Mesothelial cell of epicardium (in vitro differentiated cells): ENCODE measurements around the gene HECW1. TPM values are rescaled to one million over a fixed set of nuclear protein-coding genes. Genes with fewer than 3 reads are reported as not detected.

Experiments
- DNase-seq, 2 experiments: peaks; one replicate each; pipeline ENCODE4 v3.0.0; 2021; ENCODE audit warnings: low spot score in 2 of 2; ENCODE audit not compliant: unreplicated experiment in 2 of 2
- H3K27ac Mint-ChIP-seq: 2 replicates; pipeline ENCODE4 v1.8.0; 2021; ENCODE audit warnings: mixed read lengths
- H3K27me3 Mint-ChIP-seq: 2 replicates; pipeline ENCODE4 v1.8.0; 2021; ENCODE audit warnings: low read depth, mixed read lengths
- H3K36me3 Mint-ChIP-seq: 2 replicates; pipeline ENCODE4 v1.8.0; 2021; ENCODE audit warnings: mixed read lengths
- H3K4me1 Mint-ChIP-seq: 2 replicates; pipeline ENCODE4 v1.8.0; 2021; ENCODE audit warnings: mixed read lengths
- H3K4me3 Mint-ChIP-seq: 2 replicates; pipeline ENCODE4 v1.8.0; 2021; ENCODE audit warnings: mild to moderate bottlenecking, moderate library complexity, mixed read lengths
- H3K9me3 Mint-ChIP-seq: 2 replicates; pipeline ENCODE4 v1.8.0; 2021; ENCODE audit warnings: mixed read lengths
- total RNA-seq: library from RNA; stranded (reverse); gene quantifications from 3 replicates; pipeline ENCODE4 v1.2.1, GENCODE V29; 2021
- TF ChIP-seq, protein P1 (sequence below): fragments of 200-600 bp; sonication (generic); IDR thresholded peaks from one replicate; pipeline ENCODE4 v1.5.0; 2021; ENCODE audit warnings: antibody characterized with exemption; ENCODE audit not compliant: unreplicated experiment

Gene HECW1
- total RNA-seq, 1 donor from 2014 or later: 1.4 TPM

- H3K4me1 Mint-ChIP-seq: no peaks in the 10 kb centered on the region
- TF ChIP-seq, protein P1, sequence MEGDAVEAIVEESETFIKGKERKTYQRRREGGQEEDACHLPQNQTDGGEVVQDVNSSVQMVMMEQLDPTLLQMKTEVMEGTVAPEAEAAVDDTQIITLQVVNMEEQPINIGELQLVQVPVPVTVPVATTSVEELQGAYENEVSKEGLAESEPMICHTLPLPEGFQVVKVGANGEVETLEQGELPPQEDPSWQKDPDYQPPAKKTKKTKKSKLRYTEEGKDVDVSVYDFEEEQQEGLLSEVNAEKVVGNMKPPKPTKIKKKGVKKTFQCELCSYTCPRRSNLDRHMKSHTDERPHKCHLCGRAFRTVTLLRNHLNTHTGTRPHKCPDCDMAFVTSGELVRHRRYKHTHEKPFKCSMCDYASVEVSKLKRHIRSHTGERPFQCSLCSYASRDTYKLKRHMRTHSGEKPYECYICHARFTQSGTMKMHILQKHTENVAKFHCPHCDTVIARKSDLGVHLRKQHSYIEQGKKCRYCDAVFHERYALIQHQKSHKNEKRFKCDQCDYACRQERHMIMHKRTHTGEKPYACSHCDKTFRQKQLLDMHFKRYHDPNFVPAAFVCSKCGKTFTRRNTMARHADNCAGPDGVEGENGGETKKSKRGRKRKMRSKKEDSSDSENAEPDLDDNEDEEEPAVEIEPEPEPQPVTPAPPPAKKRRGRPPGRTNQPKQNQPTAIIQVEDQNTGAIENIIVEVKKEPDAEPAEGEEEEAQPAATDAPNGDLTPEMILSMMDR: no peak
- no peak for DNase-seq
- no peaks in the 10 kb centered on the region for H3K36me3 Mint-ChIP-seq
- no peak overlapping the region for H3K4me3 Mint-ChIP-seq
- peaks cover 17% of the 10 kb centered on the region for H3K9me3 Mint-ChIP-seq
- no peak overlapping the region for H3K27ac Mint-ChIP-seq
- peaks cover 8% of the 10 kb centered on the region for H3K27me3 Mint-ChIP-seq
These were observed 438.0 kb downstream of the HECW1 start for GRCh38 chr7:43550427-43550826.

GRCh38 chr7:43552122-43552521, 439.7 kb downstream of the HECW1 start:
- Mint-ChIP-seq H3K36me3 (no peaks in the 10 kb centered on the region), H3K27me3 (peaks cover 12% of the 10 kb centered on the region), H3K27ac (no peak overlapping the region), H3K4me1 (no peaks in the 10 kb centered on the region), H3K4me3 (no peak overlapping the region), H3K9me3 (peaks cover under 1% of the 10 kb centered on the region)
- DNase-seq: no peak
- TF ChIP-seq, protein P1: no peak

- Mint-ChIP-seq H3K36me3 (no peaks in the 10 kb centered on the region), H3K4me1 (no peaks in the 10 kb centered on the region), H3K9me3 (no peaks in the 10 kb centered on the region), H3K27me3 (peaks cover 14% of the 10 kb centered on the region), H3K27ac (no peak overlapping the region), H3K4me3 (no peak overlapping the region)
- TF ChIP-seq, protein P1: no peak
- DNase-seq: no peak
These were observed 441.6 kb downstream of the HECW1 start for GRCh38 chr7:43553999-43554398.

GRCh38 chr7:43554423-43554822, 442.0 kb downstream of the HECW1 start:
- Mint-ChIP-seq H3K4me1 (no peaks in the 10 kb centered on the region), H3K9me3 (no peaks in the 10 kb centered on the region), H3K27ac (no peak overlapping the region), H3K36me3 (no peaks in the 10 kb centered on the region), H3K27me3 (peaks cover 14% of the 10 kb centered on the region), H3K4me3 (no peak overlapping the region)
- TF ChIP-seq, protein P1: no peak
- no peak for DNase-seq

DNA sequence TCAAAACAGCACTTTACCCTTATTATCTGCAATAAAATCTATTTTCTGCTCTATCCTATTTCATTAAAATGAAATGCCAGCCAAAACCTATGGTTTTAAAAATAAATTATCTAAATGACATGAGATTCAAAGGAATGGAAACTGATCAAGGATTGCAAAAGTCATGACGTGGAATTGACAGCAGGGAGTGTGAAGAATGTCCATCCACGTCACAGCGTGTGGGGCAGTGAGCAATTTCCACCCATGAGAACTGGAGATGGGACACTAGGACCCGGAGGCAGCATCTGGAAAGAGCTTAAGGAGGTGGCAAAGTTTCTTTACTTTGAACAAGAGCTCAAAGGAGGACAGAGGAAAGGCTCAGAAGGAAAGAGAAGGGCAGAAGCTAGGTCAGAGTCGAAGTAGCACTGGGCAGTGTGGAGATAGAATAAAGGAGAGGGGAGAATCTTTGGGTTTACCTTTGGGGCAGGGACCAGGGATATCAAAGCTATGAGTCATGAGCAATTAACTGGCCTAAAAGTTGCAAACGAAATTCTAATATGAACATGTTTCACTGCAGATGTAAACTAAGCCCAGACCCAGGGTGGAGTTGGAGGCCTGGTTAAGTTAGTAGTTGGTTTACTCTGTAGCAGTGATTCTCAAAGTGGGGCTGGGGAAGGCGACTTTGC, 445.5 kb downstream of the HECW1 start:
- H3K36me3 Mint-ChIP-seq: no peaks in the 10 kb centered on the region
- no peaks in the 10 kb centered on the region for H3K9me3 Mint-ChIP-seq

More for the DNA sequence above, 445.5 kb downstream of the HECW1 start:
- TF ChIP-seq, protein P1: no peak
- no peak for DNase-seq
- H3K4me1 Mint-ChIP-seq: no peaks in the 10 kb centered on the region
- H3K27me3 Mint-ChIP-seq: peaks cover 8% of the 10 kb centered on the region
- H3K27ac Mint-ChIP-seq: no peak overlapping the region
- H3K4me3 Mint-ChIP-seq: no peak overlapping the region
